Measurements from ENCODE around the gene ARSG.

- TF ChIP-seq ELK1 (IDR thresholded peaks at IDR 0.05; ENCODE audit: borderline replicate concordance, low read depth, low read length), result no peak
- no peak for TF ChIP-seq CTCF (conservative IDR thresholded peaks at IDR 0.05; ENCODE audit: low read depth, low read length)
- no peak for TF ChIP-seq POLR2A (IDR thresholded peaks at IDR 0.05; ENCODE audit: low read depth, low read length)
- TF ChIP-seq RAD21 (IDR thresholded peaks at IDR 0.05; ENCODE audit: low read length), result no peak
- TF ChIP-seq CEBPB (IDR thresholded peaks at IDR 0.05; ENCODE audit: low read depth, low read length), result no peak
- no peak for TF ChIP-seq MXI1 (IDR thresholded peaks at IDR 0.05; ENCODE audit: borderline replicate concordance, low read depth, low read length)
- no peak for TF ChIP-seq RCOR1 (IDR thresholded peaks at IDR 0.05; ENCODE audit: insufficient replicate concordance, low read length)
- TF ChIP-seq NFE2L2 (IDR thresholded peaks at IDR 0.05; ENCODE audit: low read depth, low read length), result no peak
- TF ChIP-seq MAFK (IDR thresholded peaks at IDR 0.05; ENCODE audit: low read depth, low read length), result no peak
- TF ChIP-seq USF2 (IDR thresholded peaks at IDR 0.05; ENCODE audit: low read depth, low read length), result no peak
Measured at GRCh38 chr17:68427575-68427974, 136.3 kb downstream of the ARSG start.

Data from IMR-90 (cell line).